K562 (cell line): ENCODE data around the gene ZNF284. TPM values are rescaled to one million over a fixed set of nuclear protein-coding genes. Genes with fewer than 3 reads are reported as not detected.

Source experiments
- CTCF ChIP-seq, 3 experiments: IDR thresholded peaks in 2 of 3; conservative IDR thresholded peaks in 1 of 3; 2 replicates each; pipeline ENCODE4 v1.5.1; 2011 to 2012; ENCODE audit warnings: low read length in 3 of 3, mild to moderate bottlenecking in 3 of 3, control low read depth in 2 of 3, improper control_type of control experiment in 1 of 3, inconsistent platforms in 1 of 3, low read depth in 1 of 3, mixed read lengths in 1 of 3, moderate library complexity in 1 of 3; ENCODE audit not compliant: insufficient read depth in 2 of 3
- E4F1 ChIP-seq: fragments of 250-450 bp; sonication (Bioruptor Pico); IDR thresholded peaks from 2 replicates; pipeline ENCODE4 v1.5.0; 2021; ENCODE audit warnings: mild to moderate bottlenecking, borderline replicate concordance
- GTF3C2 ChIP-seq: IDR thresholded peaks from 3 replicates; pipeline ENCODE4 v1.6.1; 2011; ENCODE audit warnings: borderline replicate concordance, mild to moderate bottlenecking, moderate library complexity; ENCODE audit not compliant: insufficient read length; ENCODE audit errors: extremely low read depth
- HCFC1 ChIP-seq: IDR thresholded peaks from 2 replicates; pipeline ENCODE4 v1.6.1; 2012; ENCODE audit warnings: low read depth, low read length, improper control_type of control experiment
- MXI1 ChIP-seq: IDR thresholded peaks from 2 replicates; pipeline ENCODE4 v1.6.1; 2011; ENCODE audit warnings: low read depth, mild to moderate bottlenecking, improper control_type of control experiment, low read length
- SNIP1 ChIP-seq: fragments of 450-650 bp; IDR thresholded peaks from 2 replicates; pipeline ENCODE4 v1.7.1; 2017; ENCODE audit warnings: low read depth, mild to moderate bottlenecking
- THAP7 ChIP-seq: fragments of 250-450 bp; sonication (Bioruptor Pico); IDR thresholded peaks from 2 replicates; pipeline ENCODE4 v1.5.0; 2021
- THRB ChIP-seq: fragments of 450-650 bp; formaldehyde crosslinking; conservative IDR thresholded peaks from 2 replicates; pipeline ENCODE4 v1.4.0; 2022; ENCODE audit warnings: mild to moderate bottlenecking, missing genetic modification characterization
- TRIM25 ChIP-seq: fragments of 450-650 bp; IDR thresholded peaks from 2 replicates; pipeline ENCODE4 v1.7.0; 2016; ENCODE audit warnings: borderline replicate concordance
- U2AF1 ChIP-seq: fragments of 200-400 bp; formaldehyde crosslinking; optimal IDR thresholded peaks from 2 replicates; pipeline ENCODE3; 2017; ENCODE audit warnings: mild to moderate bottlenecking, low read depth, low read length, moderate library complexity
- XRCC3 ChIP-seq: fragments of 450-650 bp; IDR thresholded peaks from 2 replicates; pipeline ENCODE4 v1.6.1; 2017; ENCODE audit warnings: mild to moderate bottlenecking, moderate library complexity
- ZFX ChIP-seq: sonication (generic); formaldehyde crosslinking; IDR thresholded peaks from 2 replicates; pipeline ENCODE4 v1.8.0; 2022; ENCODE audit warnings: mild to moderate bottlenecking, missing genetic modification reagents, moderate library complexity
- ZNF143 ChIP-seq: sonication (generic); formaldehyde crosslinking; IDR thresholded peaks from 2 replicates; pipeline ENCODE4 v1.9.0; 2022; ENCODE audit warnings: mild to moderate bottlenecking, missing genetic modification reagents
- ZNF41 ChIP-seq: fragments of 250-450 bp; sonication (Bioruptor Pico); conservative IDR thresholded peaks from 2 replicates; pipeline ENCODE4 v1.4.0; 2020; ENCODE audit warnings: mild to moderate bottlenecking
- ZNF444 ChIP-seq: fragments of 250-450 bp; sonication (Bioruptor Pico); IDR thresholded peaks from 2 replicates; pipeline ENCODE4 v1.4.0; 2020; ENCODE audit warnings: mild to moderate bottlenecking, moderate library complexity
- ZNF830 ChIP-seq: fragments of 250-450 bp; sonication (Bioruptor Pico); IDR thresholded peaks from 2 replicates; pipeline ENCODE4 v1.5.0; 2021; ENCODE audit warnings: mild to moderate bottlenecking
- polyA plus RNA-seq, 8 experiments: library from polyadenylated mRNA; depleted of rRNA in 4 of 8; stranded (reverse) in 5 of 8; unstranded in 3 of 8; fragments of >200 nt; fragmentation: Nextera tagmentation in 2 of 8; fragmentation: Illumina TruSeq in 1 of 8; extraction: Ambion mirVana in 2 of 8; extraction: Trizol in 1 of 8; gene quantifications; 2 replicates each; pipeline versions ENCODE4 v1.2.1 to v1.2.3, GENCODE V29; 2011 to 2014; ENCODE audit warnings: inconsistent platforms in 1 of 8, missing spikeins in 1 of 8
- total RNA-seq, 7 experiments: library from RNA; depleted of rRNA in 6 of 7; stranded (reverse); fragments of >200 nt in 6 of 7; fragmentation: Illumina TruSeq in 2 of 7; extraction: Trizol in 2 of 7; gene quantifications; 2 replicates each; pipeline versions ENCODE4 v1.2.1 to v1.2.3, GENCODE V29; 2011 to 2021; ENCODE audit warnings: low replicate concordance in 1 of 7

ZNF284 gene
- total and polyA plus RNA-seq, 9 of the 15 experiments (the other 6 are each of a cell fraction or from before 2014, with no cell fraction given) = 0.07 to 0.24 (median 0.20) TPM

- no peak for TF ChIP-seq GTF3C2
- no peak for TF ChIP-seq ZNF41 (CRISPR knock-in tag)
- peak; percentile 91 for TF ChIP-seq HCFC1
- TF ChIP-seq CTCF (IDR thresholded peaks at IDR 0.05 in 2 of 3, conservative IDR thresholded peaks at IDR 0.05 in 1 of 3; ENCODE audit: insufficient read depth in 2 of 3, low read depth in 1 of 3, low read length in 3 of 3) = no peak
- peak; percentile 45; the same call in 1 of the 2 replicates for TF ChIP-seq ZFX (CRISPR knock-in tag)
- 0 out of 2 replicates have a peak, but pooled peaks have one; percentile 14 for TF ChIP-seq SNIP1
- TF ChIP-seq ZNF830 (CRISPR knock-in tag) = no peak
- TF ChIP-seq TRIM25 = no peak
- no peak for TF ChIP-seq ZNF444
- no peak for TF ChIP-seq MXI1
- TF ChIP-seq U2AF1 = no peak
- no peak for TF ChIP-seq THRB (CRISPR knock-in tag)
- TF ChIP-seq ZNF143 = peak; percentile 85
- no peak for TF ChIP-seq THAP7 (CRISPR knock-in tag)
- no peak for TF ChIP-seq XRCC3
- TF ChIP-seq E4F1 = no peak
Measured at GRCh38 chr19:44025217-44025936, 46.6 kb upstream of the ZNF284 start, which contains the start of gene ZNF222 (continued).
